Measurements from ENCODE around the gene DMAP1.
A peak's percentile ranks its signal among the peaks of the same experiment; 100 is the strongest.

GRCh38 chr1:44237721-44238457 lies 24.6 kb downstream of the DMAP1 start:
- TF ChIP-seq CTCF (conservative IDR thresholded peaks at IDR 0.05 in 1 of 2, IDR thresholded peaks at IDR 0.05 in 1 of 2; ENCODE audit: low read depth in 1 of 2, low read length in 2 of 2) (peak; percentile 24 to 52), EZH2 (IDR thresholded peaks at IDR 0.05; ENCODE audit: low read length, missing control alignments) (no peak)

Data from fibroblast of lung (primary cell).